ENCODE results near the gene CAPN15.
A peak's percentile ranks its signal among the peaks of the same experiment; 100 is the strongest.

Gene CAPN15

GRCh38 chr16:521381-522210, 5.9 kb upstream of the CAPN15 start:
- H3K4me3 ChIP-seq (ENCODE audit: low read depth, low read length) = no peak overlapping the region
- H3K36me3 ChIP-seq (ENCODE audit: control insufficient read depth, insufficient read depth, low read length) = peaks cover 18% of the 10 kb centered on the region
- no peaks in the 10 kb centered on the region for H3K27me3 ChIP-seq (ENCODE audit: control insufficient read depth, insufficient read depth, low read length)
- no peaks in the 10 kb centered on the region for H3K9me3 ChIP-seq (ENCODE audit: control insufficient read depth, insufficient read depth, low read length)
- H3K9ac ChIP-seq (ENCODE audit: low read depth, low read length) = no peak overlapping the region
- peaks cover 6% of the 10 kb centered on the region for H3K4me1 ChIP-seq (ENCODE audit: control insufficient read depth, insufficient read depth, low read length)

GRCh38 chr16:522320-523096, 5.0 kb upstream of the CAPN15 start:
- Histone ChIP-seq H3K4me1 (ENCODE audit: control insufficient read depth, insufficient read depth, low read length) (peaks cover 6% of the 10 kb centered on the region), H3K27me3 (ENCODE audit: control insufficient read depth, insufficient read depth, low read length) (no peaks in the 10 kb centered on the region), H3K36me3 (ENCODE audit: control insufficient read depth, insufficient read depth, low read length) (peaks cover 18% of the 10 kb centered on the region), H3K4me3 (ENCODE audit: low read depth, low read length) (no peak overlapping the region), H3K9ac (ENCODE audit: low read depth, low read length) (no peak overlapping the region), H3K9me3 (ENCODE audit: control insufficient read depth, insufficient read depth, low read length) (no peaks in the 10 kb centered on the region)

GRCh38 chr16:523097-523741, 4.3 kb upstream of the CAPN15 start:
- Histone ChIP-seq H3K9ac (ENCODE audit: low read depth, low read length) (no peak overlapping the region), H3K27me3 (ENCODE audit: control insufficient read depth, insufficient read depth, low read length) (no peaks in the 10 kb centered on the region), H3K9me3 (ENCODE audit: control insufficient read depth, insufficient read depth, low read length) (no peaks in the 10 kb centered on the region), H3K4me1 (ENCODE audit: control insufficient read depth, insufficient read depth, low read length) (peaks cover 6% of the 10 kb centered on the region), H3K36me3 (ENCODE audit: control insufficient read depth, insufficient read depth, low read length) (peaks cover 18% of the 10 kb centered on the region), H3K4me3 (ENCODE audit: low read depth, low read length) (no peak overlapping the region)

- Histone ChIP-seq H3K36me3 (ENCODE audit: control insufficient read depth, insufficient read depth, low read length) (peaks cover 10% of the 10 kb centered on the region), H3K9ac (ENCODE audit: low read depth, low read length) (no peak overlapping the region)
Observed at GRCh38 chr16:524274-525040, 3.1 kb upstream of the CAPN15 start.

GRCh38 chr16:525123-525519, 2.4 kb upstream of the CAPN15 start:
- Histone ChIP-seq H3K27me3 (ENCODE audit: control insufficient read depth, insufficient read depth, low read length) (no peaks in the 10 kb centered on the region), H3K36me3 (ENCODE audit: control insufficient read depth, insufficient read depth, low read length) (peaks cover 7% of the 10 kb centered on the region), H3K9ac (ENCODE audit: low read depth, low read length) (no peak overlapping the region), H3K9me3 (ENCODE audit: control insufficient read depth, insufficient read depth, low read length) (no peaks in the 10 kb centered on the region), H3K4me1 (ENCODE audit: control insufficient read depth, insufficient read depth, low read length) (peaks cover 12% of the 10 kb centered on the region), H3K4me3 (ENCODE audit: low read depth, low read length) (no peak overlapping the region)

More at GRCh38 chr16:524274-525040, 3.1 kb upstream of the CAPN15 start:
- H3K4me3 ChIP-seq (ENCODE audit: low read depth, low read length) = no peak overlapping the region
- H3K4me1 ChIP-seq (ENCODE audit: control insufficient read depth, insufficient read depth, low read length) = peaks cover 12% of the 10 kb centered on the region
- no peaks in the 10 kb centered on the region for H3K27me3 ChIP-seq (ENCODE audit: control insufficient read depth, insufficient read depth, low read length)
- no peaks in the 10 kb centered on the region for H3K9me3 ChIP-seq (ENCODE audit: control insufficient read depth, insufficient read depth, low read length)

- Histone ChIP-seq H3K9ac (ENCODE audit: low read depth, low read length) (no peak overlapping the region), H3K4me1 (ENCODE audit: control insufficient read depth, insufficient read depth, low read length) (peaks cover 12% of the 10 kb centered on the region), H3K27me3 (ENCODE audit: control insufficient read depth, insufficient read depth, low read length) (no peaks in the 10 kb centered on the region), H3K4me3 (ENCODE audit: low read depth, low read length) (peak overlapping the region; percentile 80), H3K36me3 (ENCODE audit: control insufficient read depth, insufficient read depth, low read length) (peaks cover 6% of the 10 kb centered on the region), H3K9me3 (ENCODE audit: control insufficient read depth, insufficient read depth, low read length) (no peaks in the 10 kb centered on the region)
Observed at GRCh38 chr16:525520-526180, 1.9 kb upstream of the CAPN15 start.

GRCh38 chr16:526181-527014, 1.1 kb upstream of the CAPN15 start:
- H3K36me3 ChIP-seq (ENCODE audit: control insufficient read depth, insufficient read depth, low read length) = peaks cover 2% of the 10 kb centered on the region
- no peaks in the 10 kb centered on the region for H3K9me3 ChIP-seq (ENCODE audit: control insufficient read depth, insufficient read depth, low read length)
- H3K9ac ChIP-seq (ENCODE audit: low read depth, low read length) = peak overlapping the region; percentile 94
- H3K4me3 ChIP-seq (ENCODE audit: low read depth, low read length) = peak overlapping the region; percentile 80
- H3K27me3 ChIP-seq (ENCODE audit: control insufficient read depth, insufficient read depth, low read length) = no peaks in the 10 kb centered on the region
- peaks cover 12% of the 10 kb centered on the region for H3K4me1 ChIP-seq (ENCODE audit: control insufficient read depth, insufficient read depth, low read length)

GRCh38 chr16:528111-529011, 849 bp downstream of the CAPN15 start:
- Histone ChIP-seq H3K4me1 (ENCODE audit: control insufficient read depth, insufficient read depth, low read length) (peaks cover 12% of the 10 kb centered on the region), H3K9me3 (ENCODE audit: control insufficient read depth, insufficient read depth, low read length) (no peaks in the 10 kb centered on the region), H3K27me3 (ENCODE audit: control insufficient read depth, insufficient read depth, low read length) (no peaks in the 10 kb centered on the region), H3K4me3 (ENCODE audit: low read depth, low read length) (peak overlapping the region; percentile 76), H3K36me3 (ENCODE audit: control insufficient read depth, insufficient read depth, low read length) (no peaks in the 10 kb centered on the region), H3K9ac (ENCODE audit: low read depth, low read length) (peak overlapping the region; percentile 70)

GRCh38 chr16:529012-529575, 1.6 kb downstream of the CAPN15 start:
- H3K36me3 ChIP-seq (ENCODE audit: control insufficient read depth, insufficient read depth, low read length) = no peaks in the 10 kb centered on the region
- H3K4me1 ChIP-seq (ENCODE audit: control insufficient read depth, insufficient read depth, low read length) = peaks cover 12% of the 10 kb centered on the region
- peak overlapping the region; percentile 70 for H3K9ac ChIP-seq (ENCODE audit: low read depth, low read length)

More at GRCh38 chr16:529012-529575, 1.6 kb downstream of the CAPN15 start:
- H3K4me3 ChIP-seq (ENCODE audit: low read depth, low read length) = peak overlapping the region; percentile 76
- no peaks in the 10 kb centered on the region for H3K9me3 ChIP-seq (ENCODE audit: control insufficient read depth, insufficient read depth, low read length)
- H3K27me3 ChIP-seq (ENCODE audit: control insufficient read depth, insufficient read depth, low read length) = no peaks in the 10 kb centered on the region
